Transverse colon (tissue), 3 donors: ENCODE measurements around the gene CTDSP2.

Source experiments
- CTCF ChIP-seq, 5 experiments: fragments of 200-600 bp in 3 of 5; fragments of 450-650 bp in 2 of 5; sonication (generic) in 3 of 5; IDR thresholded peaks; 1 replicate in 2 of 5; 2 replicates in 3 of 5; pipeline ENCODE4 v1.5.1; 2016 to 2017; ENCODE audit warnings: antibody characterized with exemption in 5 of 5, inconsistent platforms in 3 of 5, mild to moderate bottlenecking in 2 of 5, moderate library complexity in 1 of 5
- POLR2A ChIP-seq: fragments of 450-650 bp; IDR thresholded peaks from one replicate; pipeline ENCODE4 v1.6.1; 2016; ENCODE audit warnings: antibody characterized with exemption, mild to moderate bottlenecking, moderate library complexity

DNA sequence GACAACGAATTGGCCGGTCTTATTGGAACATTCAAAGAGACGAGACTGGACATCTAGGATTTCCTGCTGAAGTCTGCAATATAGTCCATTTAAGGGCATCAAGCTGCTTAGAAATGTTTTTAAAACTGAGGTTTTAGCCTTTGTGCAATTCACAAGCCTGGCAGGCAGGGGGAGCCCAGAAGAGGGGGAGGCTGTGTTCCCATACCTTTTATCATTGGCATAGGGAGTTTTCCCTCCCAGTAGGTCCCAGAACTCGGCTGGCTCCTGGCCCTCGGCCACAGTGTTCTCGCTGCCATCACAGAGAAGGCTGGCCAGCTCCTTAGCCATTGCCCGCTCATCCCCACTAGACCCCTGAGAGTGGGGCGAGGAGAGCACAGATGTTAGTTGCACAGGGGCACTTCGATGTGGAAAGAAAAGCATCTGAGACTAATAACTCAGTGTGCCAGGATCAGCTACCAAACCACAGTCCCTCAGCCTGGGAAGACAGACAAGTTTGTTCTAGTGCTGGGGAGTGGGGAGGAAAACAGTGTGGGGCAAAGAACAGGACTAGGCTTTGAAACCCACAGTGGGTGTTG is 43.1 kb downstream of the CTDSP2 start:
- TF ChIP-seq CTCF (IDR thresholded peaks at IDR 0.05) (peak; percentile 69 to 76 (median 74)), POLR2A (no peak)
